Erythroblast (primary cell): ENCODE results near the gene TMEM250.

ENCODE experiments used
- DNase-seq, 2 experiments: peaks; one replicate each; lab custom pipeline; 2025; lab: John Stamatoyannopoulos, UW
- GATA1 ChIP-seq: IDR thresholded peaks from 2 replicates; pipeline ENCODE4 v1.6.1; 2011; ENCODE audit warnings: low read depth, mild to moderate bottlenecking, control low read depth, low read length, moderate library complexity
- POLR2A ChIP-seq: IDR thresholded peaks from 2 replicates; pipeline ENCODE4 v1.6.1; 2011; ENCODE audit warnings: mild to moderate bottlenecking, low read length

Gene TMEM250

DNA sequence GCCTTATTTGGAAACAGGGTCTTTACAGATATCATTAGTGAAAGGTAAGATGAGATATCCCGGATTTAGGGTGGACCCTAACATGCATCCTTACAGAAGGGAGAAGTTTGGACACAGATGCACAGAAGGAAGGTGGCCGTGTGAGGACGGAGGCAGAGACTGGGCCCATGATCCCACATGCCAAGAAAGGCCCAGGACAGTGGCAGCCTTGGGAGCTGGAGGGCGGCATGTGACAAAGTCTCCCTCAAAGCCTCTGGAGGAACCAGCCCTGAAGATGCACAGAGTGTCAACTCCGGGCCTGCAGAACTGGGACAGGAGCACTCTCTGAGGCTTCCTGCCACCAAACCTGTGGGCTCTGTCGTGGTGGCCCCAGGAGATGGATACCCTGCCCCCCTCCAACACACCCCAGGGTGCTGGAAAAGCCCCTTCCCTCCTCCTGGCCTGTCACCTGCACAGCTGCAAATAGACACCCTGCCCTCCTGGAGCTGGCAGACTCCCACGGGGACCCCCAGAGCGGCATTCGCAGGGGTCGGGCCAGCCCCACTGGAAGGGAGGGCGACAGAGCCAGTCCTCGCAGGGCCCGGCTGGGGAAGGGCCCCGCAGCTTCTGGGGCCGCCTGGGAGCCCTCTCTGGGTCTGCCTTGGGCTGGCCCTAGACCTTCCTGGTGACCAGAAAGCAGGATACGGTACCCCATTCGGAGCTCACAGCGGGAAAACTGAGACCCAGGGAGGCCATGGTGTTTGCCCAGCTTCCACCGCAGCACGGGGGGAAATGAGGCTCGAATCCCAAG, 31.5 kb downstream of the TMEM250 start:
- no peak for DNase-seq
- TF ChIP-seq POLR2A (no peak), GATA1 (no peak)

DNA sequence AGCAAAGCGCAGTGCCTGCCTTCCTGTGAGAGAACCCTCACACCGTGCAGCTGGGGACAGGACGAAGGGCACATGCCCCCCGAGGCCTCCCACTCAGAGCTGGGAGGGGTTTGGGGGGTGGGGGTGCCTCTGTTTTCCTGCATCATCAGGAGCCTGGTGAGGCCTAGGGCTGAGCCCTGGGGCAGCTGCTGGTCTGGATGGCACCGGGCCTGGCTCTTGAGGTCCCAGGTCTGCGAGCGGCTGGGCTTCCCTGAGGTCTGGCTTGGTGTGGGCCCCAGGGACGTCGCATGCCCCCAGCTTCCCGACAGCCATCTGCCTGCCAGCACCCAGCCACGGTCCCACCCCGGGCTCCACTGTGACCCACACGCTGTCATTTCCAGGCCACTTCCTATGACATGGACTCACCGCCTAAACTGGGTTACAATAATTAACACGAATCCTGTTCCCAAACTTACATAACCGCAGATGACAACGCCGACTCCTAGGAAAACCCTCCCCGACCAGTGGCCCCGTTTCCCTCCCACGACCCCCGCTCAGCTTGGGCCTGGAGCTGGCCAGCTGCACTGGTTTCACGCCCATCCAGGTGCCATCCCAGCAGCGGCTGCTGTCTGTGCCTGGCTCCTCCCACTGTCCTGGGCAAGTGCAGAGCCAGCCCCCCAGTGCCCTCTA, 32.3 kb downstream of the TMEM250 start:
- DNase-seq = no peak

DNA sequence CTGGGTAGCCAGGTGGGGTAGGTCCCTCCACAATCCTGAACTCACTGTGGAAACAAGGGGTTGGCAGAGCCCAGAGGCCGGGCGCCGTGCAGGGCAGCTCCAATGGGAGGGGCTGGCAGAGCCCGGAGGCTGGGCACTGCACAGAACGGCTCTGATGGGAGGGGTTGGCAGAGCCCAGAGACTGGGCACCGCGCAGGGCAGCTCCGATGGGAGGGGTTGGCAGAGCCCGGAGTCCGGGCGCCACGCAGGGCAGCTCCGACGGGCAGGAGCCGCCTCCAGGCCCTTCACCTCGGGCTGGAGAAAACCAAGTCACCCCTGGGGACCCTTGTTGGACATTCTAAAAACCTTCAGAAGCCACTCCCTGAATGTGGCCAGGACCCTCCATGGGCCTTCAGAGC, 32.9 kb downstream of the TMEM250 start:
- TF ChIP-seq GATA1 (no peak), POLR2A (no peak)
- no peak for DNase-seq

More for the DNA sequence above, 32.3 kb downstream of the TMEM250 start:
- no peak for TF ChIP-seq POLR2A
- no peak for TF ChIP-seq GATA1

DNA sequence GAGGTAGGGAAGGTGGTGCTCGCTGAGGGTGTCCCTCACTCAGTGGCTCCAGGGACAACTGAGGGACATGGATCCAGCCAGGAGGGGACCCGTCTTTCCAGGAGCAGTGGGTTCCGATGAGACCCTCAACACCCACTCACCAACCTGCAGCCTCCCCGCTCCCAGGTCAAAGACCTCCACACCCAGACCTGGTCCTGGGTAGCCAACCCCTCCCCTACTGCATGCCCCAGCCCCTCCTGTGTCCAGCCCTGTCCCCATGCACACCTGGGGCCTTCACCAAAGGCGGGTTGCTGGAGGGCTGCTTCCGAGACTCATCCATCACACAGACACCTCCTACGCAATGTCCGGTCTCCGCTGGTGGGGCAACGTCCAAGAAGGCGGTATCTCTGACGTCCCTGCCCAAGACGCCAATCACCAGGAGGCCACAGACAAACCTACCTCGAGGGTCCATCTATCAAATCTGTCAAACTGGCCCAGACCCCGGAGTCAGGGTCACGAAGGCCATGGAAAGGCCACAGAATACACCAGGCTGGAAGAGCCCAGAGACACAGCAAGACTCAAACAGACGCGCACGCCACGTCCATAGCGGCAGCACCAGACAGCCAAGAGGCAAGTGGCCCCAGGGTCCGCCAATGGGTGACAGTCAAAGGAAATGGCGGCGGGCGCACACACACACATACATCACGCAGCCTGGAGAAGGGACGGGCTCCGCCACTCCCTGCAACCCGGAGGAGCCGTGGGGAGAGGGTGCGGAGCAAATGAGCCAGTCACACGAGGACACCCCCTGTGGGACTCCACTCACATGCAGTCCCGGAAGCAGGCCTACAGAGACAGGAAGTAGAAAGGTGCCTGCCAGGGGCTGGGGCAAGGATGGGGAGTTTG, 34.4 kb downstream of the TMEM250 start:
- no peak for DNase-seq
- TF ChIP-seq GATA1 (no peak), POLR2A (no peak)

DNA sequence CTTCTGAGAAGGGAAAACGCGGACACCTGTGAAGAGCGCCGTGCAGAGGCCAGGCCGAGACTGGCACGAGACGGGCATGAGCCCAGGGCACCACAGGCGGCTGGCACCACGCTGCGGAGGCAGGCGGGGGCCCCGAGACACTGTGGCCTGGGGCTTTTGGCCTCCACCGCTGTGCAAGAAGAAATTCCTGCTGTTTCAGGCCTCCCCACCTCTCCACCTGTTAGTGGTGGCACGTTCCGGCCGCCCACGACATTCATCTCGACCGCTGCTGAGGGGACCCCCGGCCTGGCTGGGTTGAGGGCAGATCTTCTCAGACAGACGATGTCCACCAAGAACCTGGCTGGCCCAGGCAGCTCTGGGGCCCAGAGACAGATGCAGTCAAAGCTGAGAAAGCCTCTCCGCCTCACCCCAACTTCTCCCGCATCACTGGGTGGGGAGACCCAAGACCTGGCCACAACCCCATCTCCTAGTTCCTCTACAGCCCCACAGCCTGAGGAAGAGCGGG, 35.1 kb downstream of the TMEM250 start:
- TF ChIP-seq POLR2A (no peak), GATA1 (no peak)
- no peak for DNase-seq

DNA sequence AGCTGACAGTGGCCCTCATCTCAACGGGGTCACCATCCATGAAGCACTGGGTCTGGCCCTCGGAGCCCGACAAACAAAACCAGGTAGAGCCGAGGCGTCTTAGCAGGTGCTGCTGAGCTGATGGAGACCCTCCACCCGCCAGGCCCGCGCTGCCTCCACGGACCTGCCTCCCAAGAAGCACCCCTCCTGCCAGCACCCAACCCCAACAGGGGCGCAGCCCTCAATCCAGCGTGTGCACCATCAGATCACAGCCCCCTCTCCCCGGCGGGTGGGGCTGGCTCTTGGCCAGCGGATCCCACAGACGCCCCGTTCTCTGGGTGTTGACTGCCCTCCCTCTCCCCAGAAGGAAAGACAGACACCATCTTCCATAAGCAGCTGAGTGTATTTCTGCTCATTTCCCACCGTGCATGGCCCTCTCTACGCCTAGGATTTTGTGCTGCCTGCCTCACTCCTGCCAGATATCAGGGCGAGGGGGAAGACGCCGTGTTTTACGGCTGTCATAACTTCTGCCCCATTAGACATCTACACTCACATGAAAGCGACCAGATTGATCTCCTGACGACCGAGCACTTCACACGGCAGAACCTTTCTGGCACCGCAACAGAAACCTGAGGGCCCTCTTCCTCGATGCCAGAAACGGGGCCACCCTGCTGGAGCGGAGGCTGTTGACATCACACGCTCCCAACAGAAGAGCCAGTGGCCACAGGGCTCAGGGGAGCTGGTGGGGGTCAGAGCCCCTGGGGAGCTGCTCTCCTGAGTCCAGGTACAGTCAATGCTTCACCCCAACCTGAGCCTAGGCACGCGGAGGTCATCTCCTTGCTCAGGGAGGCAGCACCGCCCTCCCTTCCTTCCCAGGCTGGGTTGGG, 35.9 kb downstream of the TMEM250 start:
- TF ChIP-seq GATA1 (no peak), POLR2A (no peak)
- DNase-seq = no peak

GRCh38 chr9:136081826-136082495, 36.7 kb downstream of the TMEM250 start:
- TF ChIP-seq GATA1 (no peak), POLR2A (no peak)
- no peak for DNase-seq

GRCh38 chr9:136081113-136081825, 37.4 kb downstream of the TMEM250 start:
- no peak for TF ChIP-seq GATA1
- TF ChIP-seq POLR2A = no peak
- DNase-seq = no peak

- no peak for TF ChIP-seq GATA1
- no peak for TF ChIP-seq POLR2A
- DNase-seq = no peak
Measured at GRCh38 chr9:136080716-136081112, 38.0 kb downstream of the TMEM250 start.

- TF ChIP-seq GATA1 = no peak
- no peak for TF ChIP-seq POLR2A
- no peak for DNase-seq
Measured at GRCh38 chr9:136079916-136080246, 38.8 kb downstream of the TMEM250 start.

- no peak for DNase-seq
- TF ChIP-seq POLR2A (no peak), GATA1 (no peak)
Measured at GRCh38 chr9:136079211-136079915, 39.3 kb downstream of the TMEM250 start.
